Cardiac septum (tissue), 1 donor: ENCODE measurements around the gene SEPTIN8. TPM values are rescaled to one million over a fixed set of nuclear protein-coding genes. Genes with fewer than 3 reads are reported as not detected.

Experiments used
- DNase-seq: peaks from one replicate; pipeline ENCODE4 v3.0.0-alpha.2; 2020; ENCODE audit warnings: low spot score
- intact Hi-C: fragments of 100-400 bp; cut with DNase I; formaldehyde crosslinking; loops from one replicate; pipeline ENCODE4 v1.14.0; 2022
- total RNA-seq: library from RNA; stranded (reverse); fragmentation: NEBNext Ultra II Directional; extraction: Animal tissue kit (Norgen Biotek cat#: 25700); gene quantifications from one replicate; pipeline ENCODE4 v1.2.1, GENCODE V29; 2021
- donor health status: DM: no; HTN: no; CAD: no.

Gene SEPTIN8
- total RNA-seq, 1 donor from 2014 or later, result 45.2 TPM

DNA sequence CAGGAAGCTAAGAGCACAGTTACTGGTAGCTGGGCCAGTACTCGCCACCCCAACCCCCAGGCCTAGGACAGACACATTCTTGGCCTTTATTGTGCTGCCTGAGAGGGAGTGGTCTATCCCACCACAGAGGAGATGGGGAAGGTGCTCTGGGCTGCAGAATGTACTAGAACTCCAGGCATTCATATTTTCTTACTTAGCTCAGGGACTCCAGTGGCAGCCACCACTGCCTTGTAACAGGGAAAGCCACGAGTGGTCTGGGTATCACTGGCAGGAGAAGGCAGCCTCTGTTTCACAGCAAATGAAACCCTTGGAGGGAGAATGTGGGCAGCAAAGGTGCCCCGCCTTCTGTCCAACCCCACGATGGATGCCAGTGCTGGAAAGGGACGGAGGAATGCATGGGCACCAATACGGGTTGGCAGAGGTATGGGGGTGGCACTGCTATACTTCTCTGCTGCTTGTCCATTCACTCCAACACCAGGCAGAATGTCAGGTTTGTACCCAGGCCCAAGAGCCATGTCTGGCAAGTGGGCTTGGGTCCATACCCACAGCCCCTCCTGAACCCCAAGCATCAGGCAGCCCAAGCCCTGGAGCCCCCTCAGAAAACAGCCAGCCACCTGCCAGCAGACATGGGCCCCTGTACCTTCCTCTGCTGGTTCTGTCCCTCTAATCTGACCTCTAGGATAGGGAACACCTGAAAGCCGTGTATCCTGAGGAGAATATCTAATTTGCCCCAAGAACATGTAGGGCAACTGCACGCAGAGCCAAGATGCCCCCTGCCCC is 4.6 kb downstream of the SEPTIN8 start:
- intact Hi-C loops, result loop anchor here (10.0 kb wide), 1 partner anchor 92 kb away; the partner anchor contains the start of genes GDF9 and UQCRQ
- peak; percentile 35 for DNase-seq

DNA sequence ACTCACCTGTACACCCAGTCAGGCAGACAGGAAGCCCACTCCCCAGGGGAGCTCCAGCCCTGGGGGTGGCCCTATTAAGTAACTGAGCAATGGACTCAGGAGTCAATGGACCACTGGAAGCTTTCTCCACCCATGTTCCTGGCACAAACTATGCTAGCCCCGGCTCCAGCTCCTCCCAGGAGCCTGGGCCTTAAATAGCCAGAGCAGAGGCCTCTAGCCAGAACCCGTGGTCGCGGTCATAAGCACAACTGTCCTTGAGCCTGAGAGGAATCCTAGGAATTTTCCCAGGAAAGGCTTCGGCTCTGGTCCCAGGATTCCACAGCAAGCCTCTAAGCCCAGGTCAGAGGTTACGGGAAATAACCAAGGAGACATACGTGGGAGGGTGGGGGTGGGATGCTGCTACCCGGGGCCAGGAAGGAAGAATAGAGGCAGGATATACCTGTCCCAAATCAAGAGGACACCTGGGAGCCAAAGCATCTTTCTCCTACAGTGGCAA is 5.5 kb downstream of the SEPTIN8 start:
- peak; percentile 83 for DNase-seq
- intact Hi-C loops, result loop anchor here (10.0 kb wide), 1 partner anchor 93 kb away; the partner anchor contains the start of genes GDF9 and UQCRQ

DNA sequence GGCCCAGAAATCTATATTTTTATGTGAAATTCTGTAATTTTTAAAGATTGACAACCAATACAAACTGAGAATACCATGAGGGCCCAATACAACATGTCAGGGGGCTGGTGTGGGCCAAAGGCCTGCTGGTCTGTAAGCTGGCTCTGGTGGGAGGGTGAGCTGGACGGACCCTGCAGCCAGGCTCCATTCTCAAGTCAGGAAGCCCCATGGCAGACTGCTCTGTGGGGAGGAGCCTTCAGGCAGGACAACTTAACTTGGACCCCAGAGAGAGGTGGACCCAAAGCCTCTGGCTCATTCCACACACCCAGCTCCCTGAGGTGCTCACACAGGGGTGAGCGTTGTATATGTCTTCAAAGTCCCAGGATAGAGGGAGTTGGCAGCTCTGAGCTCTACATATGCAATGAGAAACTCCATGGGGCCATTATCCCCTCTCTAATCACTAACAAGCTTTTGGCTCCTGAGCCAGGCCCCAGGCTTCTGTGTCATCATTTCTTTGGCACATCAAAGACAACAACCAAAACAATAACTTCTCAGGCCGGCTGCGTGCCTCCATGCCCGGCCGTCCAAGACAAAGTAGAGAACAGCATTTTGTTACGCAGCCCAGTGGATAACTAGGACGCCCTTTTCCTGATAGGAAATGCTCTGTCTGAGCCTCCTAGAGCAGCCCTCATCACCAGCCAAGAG is 6.4 kb downstream of the SEPTIN8 start:
- intact Hi-C loops, result loop anchor here (10.0 kb wide), 1 partner anchor 94 kb away; the partner anchor contains the start of genes GDF9 and UQCRQ
- peak; percentile 66 for DNase-seq

DNA sequence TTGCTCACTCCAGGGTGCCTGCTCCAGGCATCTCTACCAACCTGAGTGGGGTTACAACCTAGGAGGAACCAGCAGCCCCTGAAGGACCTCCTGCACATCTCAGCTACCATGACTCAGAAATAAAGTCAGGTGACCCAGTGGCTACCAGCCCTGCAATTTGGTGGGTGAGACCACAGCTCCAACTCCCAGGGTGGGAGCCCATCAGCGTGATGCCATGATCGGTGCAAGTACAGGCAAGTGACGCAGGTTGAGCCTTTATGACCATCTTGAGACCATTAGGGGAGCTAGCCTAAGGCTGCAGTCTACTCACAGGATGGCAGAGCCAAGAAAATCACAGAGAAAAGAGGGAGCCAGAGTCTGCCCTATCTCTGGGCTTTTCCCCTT is 8.6 kb downstream of the SEPTIN8 start:
- peak; percentile 44 for DNase-seq
- intact Hi-C loops, result no loop called here

DNA sequence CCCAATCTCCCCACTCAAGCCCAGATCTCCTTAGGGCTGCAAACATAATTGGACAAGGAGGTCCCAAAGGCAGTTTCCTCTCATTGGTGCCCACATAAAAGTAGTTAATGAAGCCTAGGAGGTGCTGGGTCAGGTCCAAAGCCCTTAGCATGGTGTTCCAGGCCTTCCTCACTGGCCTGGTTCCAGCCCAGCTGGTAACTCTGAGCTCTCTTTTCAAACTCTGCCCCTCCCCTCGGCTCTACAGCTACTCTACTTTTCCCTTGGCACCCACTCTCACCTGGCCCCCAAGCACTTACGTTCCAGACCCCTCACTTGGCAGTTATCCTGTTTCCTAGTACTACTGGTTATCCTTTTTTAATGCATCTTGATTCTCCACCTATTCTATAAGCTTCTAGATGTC is 9.9 kb downstream of the SEPTIN8 start:
- intact Hi-C loops, result no loop called here
- DNase-seq, result peak; percentile 61

DNA sequence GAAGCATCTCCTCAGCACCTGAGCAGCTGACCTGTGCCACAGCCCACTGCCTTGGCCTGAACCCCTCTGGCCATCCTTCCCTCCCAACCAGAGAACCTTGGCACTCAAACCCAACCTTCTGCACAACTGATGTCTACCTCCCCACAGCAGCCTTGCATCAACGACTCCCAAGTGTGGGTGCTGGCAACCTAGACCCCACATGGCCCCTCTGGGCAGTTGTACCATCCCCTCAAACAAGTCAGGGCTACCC is 10.3 kb downstream of the SEPTIN8 start:
- DNase-seq, result peak; percentile 72
- intact Hi-C loops, result no loop called here

DNA sequence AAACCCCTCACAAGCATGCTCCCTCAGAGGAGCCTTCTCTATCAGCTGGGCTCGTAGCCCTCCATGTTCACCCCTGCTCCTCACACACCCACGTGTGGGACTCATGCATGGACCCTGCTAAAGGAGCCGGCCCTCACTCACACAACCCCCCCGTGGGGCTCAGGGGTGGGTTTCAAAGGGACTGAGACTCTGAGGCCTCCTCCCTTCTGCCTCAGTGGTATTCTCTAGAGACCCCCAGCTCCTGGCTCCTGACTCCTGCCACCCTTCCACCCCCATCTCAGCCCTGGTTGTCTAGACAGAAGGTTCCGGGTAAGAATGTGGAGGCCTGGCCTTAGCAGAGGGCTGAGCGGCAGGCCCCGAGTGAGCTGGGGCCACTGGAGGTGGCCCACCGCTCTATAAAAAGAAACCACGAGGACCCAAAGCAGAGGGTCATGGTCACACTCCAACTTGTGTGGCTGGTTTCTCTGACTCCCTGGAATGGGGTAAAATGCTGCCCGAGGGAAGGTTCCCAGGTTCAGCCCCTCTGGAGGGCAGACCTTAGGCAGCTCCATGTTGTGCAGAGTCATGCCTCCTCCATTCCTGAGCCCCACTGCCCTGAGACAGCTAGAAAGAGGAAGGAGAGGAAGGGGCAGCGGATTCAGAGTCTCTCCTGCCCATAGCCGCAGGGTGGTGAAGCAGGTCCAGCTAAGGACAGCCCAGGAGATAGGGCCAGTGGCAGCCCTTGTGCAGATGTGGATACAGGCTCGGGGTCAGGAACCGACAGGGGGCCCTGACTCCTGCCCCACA is 10.8 kb downstream of the SEPTIN8 start:
- peak; percentile 58 for DNase-seq
- intact Hi-C loops, result no loop called here

DNA sequence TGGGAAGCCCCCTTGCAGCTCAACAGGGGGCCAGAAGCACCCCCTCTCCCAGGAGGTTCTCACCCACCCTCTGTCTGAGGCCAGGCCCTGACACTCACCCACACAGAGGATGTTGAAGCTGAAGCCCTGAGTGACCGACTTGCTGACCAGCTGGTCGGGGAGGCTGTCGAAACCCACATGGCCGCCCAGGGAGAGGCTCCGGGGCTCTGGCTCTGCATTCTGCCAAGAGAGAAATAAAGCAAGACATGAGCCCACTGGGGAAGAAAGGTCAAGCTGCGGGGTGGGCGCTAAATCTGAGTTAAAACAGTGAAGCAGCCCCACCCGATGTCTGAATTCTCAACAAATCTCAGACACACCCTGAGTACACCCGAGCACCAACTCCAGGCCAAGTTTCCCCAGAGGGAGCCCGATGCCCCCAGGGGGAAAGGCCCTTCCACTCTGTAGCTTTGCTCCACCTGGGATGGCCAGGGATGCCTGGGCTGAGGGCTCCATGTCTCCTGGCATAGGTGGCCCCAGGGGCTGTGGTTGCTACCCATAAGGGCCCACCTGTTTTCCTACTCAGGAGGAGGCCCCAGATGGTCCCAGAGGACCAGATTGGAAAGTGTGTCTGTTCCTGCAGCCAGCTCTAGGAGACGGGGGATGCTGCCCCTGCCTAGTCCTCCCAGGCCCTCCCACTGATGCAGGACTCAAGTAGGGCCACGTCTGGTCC is 11.6 kb downstream of the SEPTIN8 start:
- peak; percentile 70 for DNase-seq
- intact Hi-C loops, result no loop called here

DNA sequence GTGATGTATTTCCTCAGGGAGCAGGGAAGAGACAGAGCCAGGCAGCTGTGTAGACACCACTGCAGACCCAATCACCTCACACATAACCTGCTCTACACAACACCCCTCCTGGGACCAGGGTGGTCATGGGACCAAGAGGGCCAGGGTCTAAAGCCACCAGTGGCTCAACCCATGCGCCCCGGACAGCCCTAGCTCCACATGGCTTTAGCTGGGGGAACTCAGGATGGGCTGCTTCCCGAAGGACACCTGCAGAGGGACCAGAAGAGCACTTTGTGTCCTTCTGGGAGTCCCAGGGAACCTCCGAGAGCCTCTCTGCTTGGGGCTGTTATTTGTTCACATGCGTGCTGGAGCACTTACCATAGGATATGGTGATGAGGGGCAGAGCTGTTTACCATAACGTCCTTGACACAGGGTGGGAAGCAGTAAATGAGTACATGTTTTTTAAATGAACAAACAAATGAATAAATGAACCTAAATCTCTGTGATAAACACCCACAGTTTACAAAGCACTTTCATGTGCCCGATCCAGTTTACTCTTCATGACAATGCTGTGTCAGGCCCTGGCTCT is 12.3 kb downstream of the SEPTIN8 start:
- intact Hi-C loops, result no loop called here
- DNase-seq, result peak; percentile 49

DNA sequence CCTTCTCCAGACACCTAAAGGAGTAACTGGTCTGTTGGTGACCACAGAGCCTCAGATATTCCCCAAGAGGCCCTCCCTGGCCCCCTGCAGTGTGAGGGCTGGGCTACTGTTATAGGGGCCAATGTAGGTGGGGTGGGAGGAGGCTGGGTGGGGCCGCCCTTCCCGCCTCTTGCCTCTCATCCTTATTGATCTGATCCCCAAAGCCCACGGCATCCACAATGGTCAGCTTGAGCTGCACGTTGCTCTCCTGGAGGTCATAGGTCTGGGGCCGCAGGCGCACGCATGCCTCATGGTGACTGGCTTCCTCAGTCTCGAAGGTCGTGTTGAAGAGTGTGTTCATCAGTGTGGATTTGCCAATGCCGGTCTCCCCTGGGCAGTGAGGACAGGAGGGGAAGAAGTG is 13.0 kb downstream of the SEPTIN8 start:
- intact Hi-C loops, result no loop called here
- peak; percentile 41 for DNase-seq

DNA sequence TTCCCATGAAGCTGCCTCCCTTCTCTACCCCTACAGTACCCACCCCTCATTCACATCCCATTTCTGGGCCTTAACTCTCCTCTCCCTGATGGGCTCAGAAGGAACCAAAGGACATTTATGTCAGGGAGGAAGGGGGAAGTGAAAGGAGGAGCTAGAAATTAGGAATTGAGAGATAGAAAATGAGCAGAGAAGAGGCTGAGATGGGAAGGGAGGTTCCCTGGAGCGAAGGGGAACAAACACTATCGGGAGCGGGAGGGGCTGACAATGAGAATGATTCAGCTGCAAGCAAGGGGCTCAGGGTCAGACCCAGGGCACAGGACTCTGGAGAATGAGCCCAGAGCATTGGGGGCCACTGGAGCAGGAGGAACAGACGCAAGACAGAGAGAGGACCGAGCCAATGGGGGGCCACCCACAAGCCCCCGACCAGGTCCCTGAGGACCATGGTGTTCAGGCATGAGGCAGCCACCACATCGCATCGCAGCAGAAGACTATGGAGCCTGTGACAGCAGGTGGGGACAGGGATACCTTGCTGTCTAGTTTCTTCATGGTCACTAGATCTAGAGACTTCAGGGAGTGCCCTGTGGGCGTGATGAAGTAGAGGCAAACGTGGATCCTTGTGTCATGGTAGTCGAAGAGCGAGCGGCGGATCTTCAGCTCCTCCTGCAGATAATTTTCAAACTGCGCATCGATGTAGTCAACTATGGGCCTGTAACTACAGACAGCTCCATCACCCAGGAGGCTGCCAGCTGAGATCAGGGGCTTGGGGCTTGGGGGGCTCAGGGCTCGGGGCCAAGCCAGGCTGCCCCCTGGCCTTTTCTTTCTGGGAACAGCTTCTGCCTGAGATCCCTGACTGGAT is 13.6 kb downstream of the SEPTIN8 start:
- DNase-seq, result peak; percentile 44
- intact Hi-C loops, result no loop called here

DNA sequence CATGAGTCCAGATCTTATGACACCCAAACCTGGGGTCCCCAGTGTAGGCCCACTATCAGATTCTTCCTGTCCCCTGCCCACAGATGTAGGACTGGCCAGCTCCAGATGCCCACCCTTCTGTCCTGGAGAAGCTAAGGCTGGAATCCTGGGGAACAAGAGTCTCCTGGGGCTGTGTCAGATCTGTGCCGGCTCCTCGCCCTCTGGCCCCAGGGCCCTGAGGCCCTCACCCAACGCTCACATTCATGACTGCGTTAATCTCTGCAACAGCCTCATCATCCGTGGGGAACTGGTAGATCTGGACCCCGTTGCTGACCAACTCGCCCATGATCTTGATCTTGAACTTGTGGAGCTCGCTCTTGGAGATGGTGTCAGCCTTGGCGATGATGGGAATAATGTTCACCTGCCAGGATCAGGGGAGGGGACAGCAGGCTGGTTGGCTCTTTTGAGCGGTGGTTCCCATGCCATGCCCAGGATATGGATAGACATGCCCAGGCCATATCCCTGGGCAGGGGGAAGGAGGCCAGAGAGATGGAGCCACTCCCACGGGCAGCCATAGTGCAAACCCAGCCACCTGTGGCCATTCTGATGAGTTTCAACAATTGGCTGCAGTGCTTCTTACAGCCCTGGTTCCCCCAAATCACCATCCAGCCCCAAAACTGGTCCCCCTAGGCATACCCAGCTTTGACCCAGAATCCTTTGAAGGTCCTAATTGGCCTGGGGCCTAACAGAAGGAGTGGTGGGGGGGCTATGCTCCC is 14.6 kb downstream of the SEPTIN8 start:
- DNase-seq, result peak; percentile 57
- intact Hi-C loops, result no loop called here

DNA sequence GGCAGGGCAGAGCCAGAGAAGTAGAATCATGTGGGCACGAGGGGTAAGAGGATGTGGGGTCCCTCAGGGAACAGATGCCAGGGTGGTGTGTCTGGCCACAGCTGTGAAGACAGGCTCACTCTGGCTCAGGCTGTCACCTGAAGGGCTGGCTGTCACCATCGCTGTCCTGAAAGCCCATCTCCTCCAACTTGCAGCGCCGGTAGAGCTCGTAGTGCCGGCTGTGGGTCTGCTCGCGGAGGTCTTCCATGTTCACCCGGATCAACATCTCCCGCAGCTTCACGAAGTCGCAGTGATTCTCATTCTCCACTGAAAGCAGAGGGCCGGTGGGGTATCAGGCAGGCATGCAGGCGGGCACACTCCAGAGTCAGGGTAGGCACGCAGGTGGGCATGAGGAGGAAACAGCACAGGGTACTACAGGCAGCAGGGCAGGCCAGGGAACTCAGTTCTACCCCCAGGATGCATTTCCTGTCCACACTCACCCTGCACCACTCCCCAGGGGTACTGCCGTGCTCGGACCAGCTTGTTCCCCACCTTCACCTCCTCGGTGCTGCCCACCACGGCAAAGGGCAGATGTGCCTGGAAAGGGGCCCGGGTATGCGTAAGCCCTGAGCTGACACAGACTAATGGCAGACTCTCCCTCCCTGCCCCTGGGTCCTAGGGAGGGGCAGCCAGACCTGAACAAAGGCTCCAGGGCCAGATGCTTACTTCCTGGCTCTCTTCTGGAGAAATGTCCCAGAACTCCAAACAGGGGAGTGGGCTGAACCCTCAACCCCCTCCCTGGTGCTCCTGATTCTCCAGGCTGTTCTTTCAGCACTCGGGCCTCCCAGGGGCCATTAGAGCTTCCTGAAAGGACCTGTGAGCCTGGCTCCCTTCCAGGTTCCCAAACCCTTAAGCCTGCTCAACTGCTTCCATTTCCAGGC is 15.5 kb downstream of the SEPTIN8 start:
- DNase-seq, result peak; percentile 70
- intact Hi-C loops, result no loop called here

DNA sequence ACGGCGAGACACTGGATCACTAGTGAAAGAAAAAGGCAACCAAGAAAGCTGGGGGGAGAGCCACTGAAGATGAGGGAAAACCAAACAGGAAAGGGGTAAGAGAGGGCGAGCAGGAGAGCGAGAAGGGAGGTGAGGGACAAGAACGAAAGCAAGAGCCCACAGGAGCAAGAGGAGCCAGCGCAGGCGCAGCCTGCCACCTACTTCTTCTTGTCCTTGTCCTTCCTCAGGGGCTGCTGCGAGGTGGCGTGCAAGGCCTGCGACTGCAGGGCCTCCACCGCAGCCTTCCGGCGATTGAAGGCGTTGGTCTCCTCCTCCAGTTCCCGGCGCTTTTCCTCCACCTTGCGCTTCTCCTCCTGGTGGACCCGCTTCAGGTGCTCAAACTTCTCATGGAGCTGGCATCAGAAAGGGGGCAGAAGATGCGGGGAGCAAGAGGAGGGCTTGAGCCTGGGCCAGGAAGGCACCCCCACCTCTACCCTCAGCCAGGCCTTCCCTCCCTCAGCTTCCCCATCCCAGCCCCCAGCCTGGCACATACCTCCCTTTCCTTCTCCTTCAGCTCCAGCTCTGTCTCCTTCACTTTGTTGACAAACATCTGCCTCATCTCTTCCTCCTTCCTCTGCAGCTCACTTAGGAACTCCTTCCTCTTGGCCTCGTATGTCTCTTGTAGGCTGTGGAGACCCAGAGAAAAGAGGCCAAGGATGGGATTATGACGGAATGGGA is 16.3 kb downstream of the SEPTIN8 start:
- intact Hi-C loops, result no loop called here

DNA sequence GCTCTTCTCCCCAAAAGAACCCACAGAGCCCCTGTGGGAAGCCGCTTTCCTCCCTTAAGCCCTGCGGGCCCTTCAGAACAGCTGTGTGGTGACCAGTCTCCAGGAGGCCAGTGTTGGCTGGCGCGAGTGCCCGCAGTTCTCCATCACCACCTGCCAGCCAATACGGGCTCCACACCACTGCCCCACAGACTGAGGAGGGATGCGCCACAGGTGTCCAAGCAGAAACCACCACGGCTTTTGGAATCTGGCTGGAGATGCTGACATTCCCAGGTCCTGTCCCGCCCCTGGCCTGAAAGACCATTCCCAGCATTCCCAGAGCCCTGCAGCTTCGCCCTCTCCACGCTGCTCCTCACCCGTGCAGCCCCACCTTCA is 17.0 kb downstream of the SEPTIN8 start:
- intact Hi-C loops, result no loop called here
- DNase-seq, result no peak

More for the DNA sequence above, 16.3 kb downstream of the SEPTIN8 start:
- DNase-seq, result peak; percentile 63
